ENCODE data around the gene HOXC4. TPM values are rescaled to one million over a fixed set of nuclear protein-coding genes. Genes with fewer than 3 reads are reported as not detected.

The HOXC4 gene
- total RNA-seq: 1 to 10 TPM in 1 of 4 donors, under 1 TPM in 3; 0.51 to 2.0 (median 0.71) TPM

DNA sequence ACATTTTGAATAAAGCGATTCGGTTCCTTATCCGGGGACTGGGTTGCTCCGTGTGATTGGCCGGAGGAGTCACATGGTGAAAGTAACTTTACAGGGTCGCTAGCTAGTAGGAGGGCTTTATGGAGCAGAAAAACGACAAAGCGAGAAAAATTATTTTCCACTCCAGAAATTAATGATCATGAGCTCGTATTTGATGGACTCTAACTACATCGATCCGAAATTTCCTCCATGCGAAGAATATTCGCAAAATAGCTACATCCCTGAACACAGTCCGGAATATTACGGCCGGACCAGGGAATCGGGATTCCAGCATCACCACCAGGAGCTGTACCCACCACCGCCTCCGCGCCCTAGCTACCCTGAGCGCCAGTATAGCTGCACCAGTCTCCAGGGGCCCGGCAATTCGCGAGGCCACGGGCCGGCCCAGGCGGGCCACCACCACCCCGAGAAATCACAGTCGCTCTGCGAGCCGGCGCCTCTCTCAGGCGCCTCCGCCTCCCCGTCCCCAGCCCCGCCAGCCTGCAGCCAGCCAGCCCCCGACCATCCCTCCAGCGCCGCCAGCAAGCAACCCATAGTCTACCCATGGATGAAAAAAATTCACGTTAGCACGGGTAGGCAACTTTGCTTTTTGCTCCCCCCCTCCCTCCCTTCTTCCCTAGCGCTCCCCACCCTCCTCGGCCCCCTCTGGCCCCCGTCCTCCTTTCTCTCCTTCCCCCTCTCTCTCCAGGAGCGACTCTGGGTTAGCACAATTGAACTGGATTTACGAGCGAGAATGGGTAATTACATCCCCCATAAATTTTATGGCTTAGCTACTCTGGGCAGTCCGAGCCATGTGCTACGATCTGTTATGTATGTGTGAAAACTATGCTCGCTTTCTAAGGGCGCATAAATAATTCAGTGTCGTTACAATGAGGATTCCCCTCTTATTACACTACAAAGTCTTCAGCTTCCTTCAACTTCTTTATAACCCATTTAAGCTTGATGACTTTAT, at the start of gene HOXC4:
TSS of gene HOXC4 (plus strand) at position 85 of the 991 bp plus-strand sequence. CDS start at position 173, 88 bp downstream.
- peak; percentile 53 to 57 for ATAC-seq
- peaks cover 0 to 3% (median 0%) of the 10 kb centered on the region in 3 donors for H3K27me3 ChIP-seq
- in situ Hi-C loops (cut with MboI; ENCODE audit: low sequenced_read_pairs in 4 of 4): no loop called here
- H3K27ac ChIP-seq: peak within 1 kb of the TSS in 3 of 4 donors; percentile 21 to 41 (median 33)
- H3K4me3 ChIP-seq: peak within 1 kb of the TSS; percentile 55 to 65 (median 62)
- peaks cover 4 to 10% of the 10 kb centered on the region in 2 donors for H3K4me1 ChIP-seq
- H3K36me3 ChIP-seq: no peaks in the 10 kb centered on the region
- TF ChIP-seq, protein P1, sequence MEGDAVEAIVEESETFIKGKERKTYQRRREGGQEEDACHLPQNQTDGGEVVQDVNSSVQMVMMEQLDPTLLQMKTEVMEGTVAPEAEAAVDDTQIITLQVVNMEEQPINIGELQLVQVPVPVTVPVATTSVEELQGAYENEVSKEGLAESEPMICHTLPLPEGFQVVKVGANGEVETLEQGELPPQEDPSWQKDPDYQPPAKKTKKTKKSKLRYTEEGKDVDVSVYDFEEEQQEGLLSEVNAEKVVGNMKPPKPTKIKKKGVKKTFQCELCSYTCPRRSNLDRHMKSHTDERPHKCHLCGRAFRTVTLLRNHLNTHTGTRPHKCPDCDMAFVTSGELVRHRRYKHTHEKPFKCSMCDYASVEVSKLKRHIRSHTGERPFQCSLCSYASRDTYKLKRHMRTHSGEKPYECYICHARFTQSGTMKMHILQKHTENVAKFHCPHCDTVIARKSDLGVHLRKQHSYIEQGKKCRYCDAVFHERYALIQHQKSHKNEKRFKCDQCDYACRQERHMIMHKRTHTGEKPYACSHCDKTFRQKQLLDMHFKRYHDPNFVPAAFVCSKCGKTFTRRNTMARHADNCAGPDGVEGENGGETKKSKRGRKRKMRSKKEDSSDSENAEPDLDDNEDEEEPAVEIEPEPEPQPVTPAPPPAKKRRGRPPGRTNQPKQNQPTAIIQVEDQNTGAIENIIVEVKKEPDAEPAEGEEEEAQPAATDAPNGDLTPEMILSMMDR (IDR thresholded peaks at IDR 0.05 in 4 of 5, conservative IDR thresholded peaks at IDR 0.05 in 1 of 5): no peak
- TF ChIP-seq POLR2A (IDR thresholded peaks at IDR 0.05): no peak
- intact Hi-C loops (cut with DNase I; ENCODE audit: low total_unique reads): no loop called here
- no peak for DNase-seq
- no peaks in the 10 kb centered on the region for H3K9me3 ChIP-seq

DNA sequence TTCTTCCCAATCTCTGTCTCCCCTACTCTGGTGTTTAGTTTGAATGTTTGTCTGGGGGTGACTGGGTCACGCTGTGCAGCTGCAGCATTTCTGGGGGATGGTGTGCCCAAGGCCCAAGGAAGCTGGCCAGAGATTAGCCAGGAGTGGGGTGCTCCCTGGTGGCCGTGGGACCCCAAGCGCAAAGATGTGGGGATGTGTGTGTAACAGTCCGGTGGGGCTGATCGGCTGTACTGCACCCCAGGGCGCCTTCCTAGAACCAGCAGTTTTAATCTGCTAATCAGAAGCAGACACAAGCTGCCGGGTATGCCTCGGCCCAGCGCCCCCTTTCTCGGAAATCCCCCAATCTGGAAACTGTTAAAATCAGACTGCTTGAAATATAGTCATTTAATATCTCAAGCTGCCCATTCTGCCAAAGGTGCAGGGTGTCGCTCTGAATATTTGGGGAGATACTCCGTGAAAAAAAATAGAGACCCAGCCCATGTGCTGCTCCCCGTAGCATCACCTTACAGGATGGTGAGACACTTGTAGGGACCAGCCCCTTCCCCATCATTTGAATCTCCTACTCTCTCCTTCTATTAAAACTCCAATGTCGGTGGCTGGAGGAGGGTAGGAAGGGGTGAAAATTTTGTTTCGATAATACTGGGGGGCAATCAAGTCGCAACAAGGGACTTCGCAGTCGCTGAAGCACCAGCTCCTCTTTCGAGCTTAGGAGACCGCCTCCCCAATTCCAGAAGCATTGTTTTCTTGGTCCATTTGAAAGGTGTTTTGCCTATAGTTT, 49.4 kb upstream of the HOXC4 start:
- DNase-seq (no peak), ATAC-seq (no peak)
- intact Hi-C loops (cut with DNase I; ENCODE audit: low total_unique reads): no loop called here
- TF ChIP-seq, protein P1 (IDR thresholded peaks at IDR 0.05 in 4 of 5, conservative IDR thresholded peaks at IDR 0.05 in 1 of 5): no peak
- TF ChIP-seq POLR2A (IDR thresholded peaks at IDR 0.05): no peak
- Histone ChIP-seq H3K27ac (peak overlapping the region; percentile 94 to 100 (median 98)), H3K36me3 (no peaks in the 10 kb centered on the region), H3K9me3 (no peaks in the 10 kb centered on the region), H3K4me3 (peak overlapping the region; percentile 24 to 82 (median 63)), H3K4me1 (peaks cover 31 to 54% of the 10 kb centered on the region in 2 donors), H3K27me3 (peaks cover 0 to 4% (median 0%) of the 10 kb centered on the region in 3 donors)
- in situ Hi-C loops (cut with MboI; ENCODE audit: low sequenced_read_pairs in 4 of 4): loop anchor here in 2 of 4 donors (25.0 kb wide), 1 partner anchor 358 kb away; the partner anchor contains the start of gene GPR84 (in 2 of the 2)

DNA sequence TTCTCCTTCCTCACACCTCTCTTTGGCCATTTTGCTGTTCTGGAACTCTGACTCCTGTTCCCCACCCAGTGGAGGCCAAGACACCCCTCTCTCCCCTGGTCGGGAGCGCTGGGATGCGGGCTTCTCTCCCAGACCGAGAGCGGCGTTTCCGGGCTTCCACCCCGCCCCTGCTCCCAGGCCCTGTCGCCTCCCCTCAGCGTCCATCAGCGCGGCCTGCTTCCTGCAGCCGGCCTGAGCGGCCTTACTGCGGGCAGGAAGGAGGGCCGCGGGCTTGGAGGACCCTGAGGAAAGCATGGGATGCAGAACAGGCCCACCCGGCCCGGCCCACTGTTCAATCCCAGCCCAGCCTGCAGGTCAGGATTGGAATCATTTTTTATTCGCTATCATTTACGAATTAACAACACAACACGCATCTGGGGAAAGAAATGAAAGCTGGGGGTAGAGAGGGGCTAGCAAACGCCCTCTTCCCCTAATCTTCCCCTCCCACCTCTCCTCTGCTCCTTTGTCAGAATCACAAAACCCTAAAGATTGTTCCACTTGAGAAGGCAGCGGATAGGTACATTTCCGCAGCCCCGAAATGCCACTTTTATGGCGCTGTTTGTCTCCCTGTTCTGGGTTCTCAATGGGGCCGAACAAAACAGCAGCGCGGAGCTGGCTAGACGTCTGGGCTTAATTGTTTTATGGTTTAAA, 48.6 kb upstream of the HOXC4 start:
- no peaks in the 10 kb centered on the region for H3K9me3 ChIP-seq
- TF ChIP-seq, protein P1 (IDR thresholded peaks at IDR 0.05 in 4 of 5, conservative IDR thresholded peaks at IDR 0.05 in 1 of 5): no peak
- no peak for TF ChIP-seq POLR2A (IDR thresholded peaks at IDR 0.05)
- H3K27me3 ChIP-seq: peaks cover 0 to 2% (median 0%) of the 10 kb centered on the region in 3 donors
- peaks cover 31 to 60% of the 10 kb centered on the region in 2 donors for H3K4me1 ChIP-seq
- H3K4me3 ChIP-seq: peak overlapping the region; percentile 24 to 82 (median 63)
- in situ Hi-C loops (cut with MboI; ENCODE audit: low sequenced_read_pairs in 4 of 4) (loop anchor here in 2 of 4 donors (25.0 kb wide), 1 partner anchor 357 kb away; the partner anchor contains the start of gene GPR84 (in 2 of the 2)), intact Hi-C loops (cut with DNase I; ENCODE audit: low total_unique reads) (no loop called here)
- H3K27ac ChIP-seq: peak overlapping the region; percentile 94 to 100 (median 98)
- peak in 1 of 2 donors; percentile 47 for DNase-seq
- ATAC-seq: no peak
- no peaks in the 10 kb centered on the region for H3K36me3 ChIP-seq

DNA sequence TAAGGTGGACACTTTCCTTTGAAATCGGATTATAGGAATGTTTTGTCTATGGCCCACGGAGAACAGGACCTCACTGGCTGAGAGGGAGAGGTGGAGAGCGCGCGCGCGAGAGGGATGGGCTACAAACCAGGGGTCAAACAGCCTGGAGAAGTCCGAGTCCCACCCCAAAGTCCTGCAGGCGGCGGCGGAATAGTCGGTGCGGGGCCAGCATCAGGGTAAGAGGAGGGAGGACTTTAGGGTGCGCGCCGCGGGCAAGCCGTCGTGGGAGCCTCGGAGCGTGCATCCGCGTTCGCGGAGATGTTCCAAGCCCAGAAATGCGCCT, 48.1 kb upstream of the HOXC4 start:
- peaks cover 0 to 2% (median 0%) of the 10 kb centered on the region in 3 donors for H3K27me3 ChIP-seq
- H3K27ac ChIP-seq: peak overlapping the region; percentile 94 to 100 (median 98)
- in situ Hi-C loops (cut with MboI; ENCODE audit: low sequenced_read_pairs in 4 of 4): loop anchor here in 2 of 4 donors (25.0 kb wide), 1 partner anchor 357 kb away; the partner anchor contains the start of gene GPR84 (in 2 of the 2)

More for the DNA sequence above, 48.1 kb upstream of the HOXC4 start:
- ATAC-seq (peak; percentile 2 to 8), DNase-seq (no peak)
- H3K9me3 ChIP-seq: no peaks in the 10 kb centered on the region
- H3K36me3 ChIP-seq: no peaks in the 10 kb centered on the region
- peak overlapping the region; percentile 24 to 82 (median 63) for H3K4me3 ChIP-seq
- TF ChIP-seq, protein P1 (IDR thresholded peaks at IDR 0.05 in 4 of 5, conservative IDR thresholded peaks at IDR 0.05 in 1 of 5): no peak
- TF ChIP-seq POLR2A (IDR thresholded peaks at IDR 0.05): no peak
- peaks cover 31 to 64% of the 10 kb centered on the region in 2 donors for H3K4me1 ChIP-seq
- intact Hi-C loops (cut with DNase I; ENCODE audit: low total_unique reads): no loop called here
